ENCODE results near the gene HHEX.

HHEX gene

DNA sequence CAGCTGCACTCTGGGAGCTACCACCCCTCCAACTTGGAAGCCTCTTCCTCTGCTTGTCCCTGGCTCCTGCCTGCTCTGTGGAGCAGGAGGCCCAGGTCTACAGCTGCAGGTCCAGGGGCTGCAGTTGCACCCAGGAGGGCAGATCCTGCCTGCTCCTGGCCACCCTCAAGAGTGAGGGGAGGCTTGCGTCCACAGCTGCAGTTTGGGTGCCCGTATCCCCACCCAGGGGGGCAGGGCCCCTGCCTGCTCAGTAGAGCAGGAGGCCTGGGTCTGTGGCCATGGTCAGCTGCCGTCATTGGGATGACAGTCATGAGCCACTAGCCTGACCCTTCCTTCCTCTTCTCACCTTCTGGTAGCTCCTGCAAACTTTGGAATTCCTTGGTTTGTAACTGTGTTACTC is 25.1 kb downstream of the HHEX start:
- peak overlapping the region; percentile 12; the same call in 1 of the 2 replicates for H3K4me2 ChIP-seq (ENCODE audit: low read length)

DNA sequence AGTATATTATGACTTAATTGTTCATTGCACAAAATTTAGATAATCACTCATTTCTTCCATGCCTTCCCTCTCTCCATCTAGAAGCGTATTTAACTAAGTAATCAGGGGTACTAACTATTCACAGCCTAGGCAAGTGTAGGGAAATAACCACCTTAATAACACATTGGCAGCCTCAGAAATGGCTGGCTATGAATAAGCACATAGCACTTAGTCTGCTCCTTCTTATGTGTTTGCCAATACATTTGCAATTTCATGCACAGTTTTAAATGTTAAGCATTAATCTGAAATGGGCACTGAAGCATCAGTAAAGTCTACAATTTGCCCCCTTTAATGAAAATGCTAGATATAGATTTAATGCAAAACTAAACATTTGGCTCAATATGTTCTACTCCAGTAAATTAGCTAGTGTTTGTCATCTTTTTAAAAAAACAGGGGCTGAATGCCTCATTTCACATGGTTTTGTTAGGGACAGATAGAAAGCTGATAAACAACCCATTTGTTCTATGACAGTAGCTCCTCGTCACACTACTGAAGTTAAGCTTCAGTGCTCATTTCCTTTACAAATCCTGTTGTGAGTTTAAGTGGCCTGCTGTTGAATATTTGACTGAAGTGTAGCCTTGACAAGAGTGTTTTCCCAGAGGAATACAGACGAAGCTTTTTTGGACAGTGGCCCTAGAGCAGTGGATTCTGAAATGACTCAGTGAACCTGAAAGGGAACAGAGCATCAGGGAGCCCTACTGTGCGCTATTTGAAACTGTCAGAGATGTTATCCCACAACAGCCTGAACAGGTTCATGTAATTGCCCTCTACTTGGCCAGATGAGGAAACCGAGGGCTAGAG is 30.5 kb downstream of the HHEX start:
- Histone ChIP-seq H3K9me3 (ENCODE audit: insufficient read depth, low read length) (no peaks in the 10 kb centered on the region), H3K36me3 (replicated peaks; ENCODE audit: low read depth, low read length) (no peaks in the 10 kb centered on the region), H3K79me2 (ENCODE audit: low read length) (no peaks in the 10 kb centered on the region), H3K27me3 (ENCODE audit: low read depth, low read length) (no peaks in the 10 kb centered on the region), H3K27ac (ENCODE audit: low read length) (no peak overlapping the region), H3K4me2 (ENCODE audit: low read length) (no peak overlapping the region), H2AFZ (ENCODE audit: low read depth, low read length) (no peak overlapping the region), H3K9ac (ENCODE audit: low read length) (no peak overlapping the region), H3K4me1 (ENCODE audit: low read length) (peaks cover 29% of the 10 kb centered on the region), H4K20me1 (ENCODE audit: insufficient read depth, low read length) (no peaks in the 10 kb centered on the region), H3K4me3 (ENCODE audit: low read length) (no peak overlapping the region)
- no peak for TF ChIP-seq EZH2phosphoT487 (IDR thresholded peaks at IDR 0.05; ENCODE audit: low read depth)
- TF ChIP-seq, protein P1, sequence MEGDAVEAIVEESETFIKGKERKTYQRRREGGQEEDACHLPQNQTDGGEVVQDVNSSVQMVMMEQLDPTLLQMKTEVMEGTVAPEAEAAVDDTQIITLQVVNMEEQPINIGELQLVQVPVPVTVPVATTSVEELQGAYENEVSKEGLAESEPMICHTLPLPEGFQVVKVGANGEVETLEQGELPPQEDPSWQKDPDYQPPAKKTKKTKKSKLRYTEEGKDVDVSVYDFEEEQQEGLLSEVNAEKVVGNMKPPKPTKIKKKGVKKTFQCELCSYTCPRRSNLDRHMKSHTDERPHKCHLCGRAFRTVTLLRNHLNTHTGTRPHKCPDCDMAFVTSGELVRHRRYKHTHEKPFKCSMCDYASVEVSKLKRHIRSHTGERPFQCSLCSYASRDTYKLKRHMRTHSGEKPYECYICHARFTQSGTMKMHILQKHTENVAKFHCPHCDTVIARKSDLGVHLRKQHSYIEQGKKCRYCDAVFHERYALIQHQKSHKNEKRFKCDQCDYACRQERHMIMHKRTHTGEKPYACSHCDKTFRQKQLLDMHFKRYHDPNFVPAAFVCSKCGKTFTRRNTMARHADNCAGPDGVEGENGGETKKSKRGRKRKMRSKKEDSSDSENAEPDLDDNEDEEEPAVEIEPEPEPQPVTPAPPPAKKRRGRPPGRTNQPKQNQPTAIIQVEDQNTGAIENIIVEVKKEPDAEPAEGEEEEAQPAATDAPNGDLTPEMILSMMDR (IDR thresholded peaks at IDR 0.05; ENCODE audit: low read depth, low read length): no peak

More for the DNA sequence above, 25.1 kb downstream of the HHEX start:
- H2AFZ ChIP-seq (ENCODE audit: low read depth, low read length): no peak overlapping the region
- H3K79me2 ChIP-seq (ENCODE audit: low read length): no peaks in the 10 kb centered on the region
- H3K9ac ChIP-seq (ENCODE audit: low read length): no peak overlapping the region
- H3K27me3 ChIP-seq (ENCODE audit: low read depth, low read length): no peaks in the 10 kb centered on the region
- H3K27ac ChIP-seq (ENCODE audit: low read length): no peak overlapping the region
- H3K36me3 ChIP-seq (replicated peaks; ENCODE audit: low read depth, low read length): peaks cover 4% of the 10 kb centered on the region
- H3K9me3 ChIP-seq (ENCODE audit: insufficient read depth, low read length): peaks cover 3% of the 10 kb centered on the region; the same call in 1 of the 2 replicates
- no peak overlapping the region for H3K4me3 ChIP-seq (ENCODE audit: low read length)
- TF ChIP-seq EZH2phosphoT487 (IDR thresholded peaks at IDR 0.05; ENCODE audit: low read depth): no peak
- peaks cover 35% of the 10 kb centered on the region for H3K4me1 ChIP-seq (ENCODE audit: low read length)
- no peaks in the 10 kb centered on the region for H4K20me1 ChIP-seq (ENCODE audit: insufficient read depth, low read length)

DNA sequence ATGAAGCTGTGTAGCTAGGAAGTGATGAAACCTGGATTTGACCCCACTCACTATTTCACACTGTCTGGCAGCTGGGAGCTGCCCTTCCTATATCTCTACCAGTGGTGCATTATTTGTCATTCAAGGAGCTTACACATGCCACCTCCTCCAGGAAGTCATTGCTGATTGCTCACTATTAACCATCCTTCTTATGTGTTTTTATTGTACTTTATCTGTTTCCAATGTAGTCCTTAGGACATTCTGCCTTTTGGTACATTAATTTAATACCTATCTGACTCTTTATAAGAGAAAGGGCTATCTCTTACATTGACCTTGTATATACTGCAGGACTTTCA is 31.0 kb downstream of the HHEX start:
- Histone ChIP-seq H3K9me3 (ENCODE audit: insufficient read depth, low read length) (no peaks in the 10 kb centered on the region), H3K27me3 (ENCODE audit: low read depth, low read length) (no peaks in the 10 kb centered on the region), H2AFZ (ENCODE audit: low read depth, low read length) (no peak overlapping the region), H3K27ac (ENCODE audit: low read length) (no peak overlapping the region), H3K36me3 (replicated peaks; ENCODE audit: low read depth, low read length) (no peaks in the 10 kb centered on the region), H3K4me3 (ENCODE audit: low read length) (no peak overlapping the region), H3K4me2 (ENCODE audit: low read length) (no peak overlapping the region), H3K79me2 (ENCODE audit: low read length) (no peaks in the 10 kb centered on the region), H4K20me1 (ENCODE audit: insufficient read depth, low read length) (no peaks in the 10 kb centered on the region), H3K9ac (ENCODE audit: low read length) (no peak overlapping the region), H3K4me1 (ENCODE audit: low read length) (peaks cover 24% of the 10 kb centered on the region)
- no peak for TF ChIP-seq EZH2phosphoT487 (IDR thresholded peaks at IDR 0.05; ENCODE audit: low read depth)
- TF ChIP-seq, protein P1 (IDR thresholded peaks at IDR 0.05; ENCODE audit: low read depth, low read length): no peak

DNA sequence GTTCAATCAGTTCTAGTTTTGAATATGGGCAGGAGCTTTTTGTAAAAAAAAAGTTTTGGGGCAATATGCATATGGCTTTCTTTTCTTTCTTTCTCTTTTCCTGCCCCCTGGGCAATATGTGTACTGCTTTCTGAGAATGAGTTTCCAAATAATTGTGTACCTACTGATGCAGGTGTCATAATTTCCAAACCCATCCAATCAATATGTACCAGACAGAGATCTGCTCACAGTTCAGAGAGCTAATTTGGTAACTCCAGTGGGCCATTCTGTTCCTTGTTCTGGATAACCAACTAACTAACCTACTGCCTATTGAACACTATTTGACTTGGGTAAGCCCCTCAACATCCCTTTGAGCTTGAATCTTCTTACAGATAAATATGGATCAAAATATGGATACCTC is 32.6 kb downstream of the HHEX start:
- peaks cover 14% of the 10 kb centered on the region for H3K4me1 ChIP-seq (ENCODE audit: low read length)
- no peak overlapping the region for H3K4me3 ChIP-seq (ENCODE audit: low read length)
- H3K27me3 ChIP-seq (ENCODE audit: low read depth, low read length): no peaks in the 10 kb centered on the region
- H3K4me2 ChIP-seq (ENCODE audit: low read length): no peak overlapping the region
- H3K9me3 ChIP-seq (ENCODE audit: insufficient read depth, low read length): no peaks in the 10 kb centered on the region
- no peak for TF ChIP-seq EZH2phosphoT487 (IDR thresholded peaks at IDR 0.05; ENCODE audit: low read depth)
- TF ChIP-seq, protein P1 (IDR thresholded peaks at IDR 0.05; ENCODE audit: low read depth, low read length): no peak
- no peak overlapping the region for H3K9ac ChIP-seq (ENCODE audit: low read length)
- H4K20me1 ChIP-seq (ENCODE audit: insufficient read depth, low read length): no peaks in the 10 kb centered on the region
- H3K79me2 ChIP-seq (ENCODE audit: low read length): no peaks in the 10 kb centered on the region
- H2AFZ ChIP-seq (ENCODE audit: low read depth, low read length): no peak overlapping the region
- H3K36me3 ChIP-seq (replicated peaks; ENCODE audit: low read depth, low read length): no peaks in the 10 kb centered on the region
- H3K27ac ChIP-seq (ENCODE audit: low read length): no peak overlapping the region

Measured in OCI-LY3 (cell line).